GM12878 (cell line): ENCODE measurements around the gene CDK5R2. TPM values are rescaled to one million over a fixed set of nuclear protein-coding genes. Genes with fewer than 3 reads are reported as not detected.

Experiments
- ATAC-seq: fragments of 200-7000 bp; cut with Tn5 transposase; 3 replicates; pipeline ENCODE4 v1.9.1; 2020; ENCODE audit warnings: mild to moderate bottlenecking, moderate library complexity
- BruUV-seq: library from RNA; stranded (reverse); fragments of 400-500 nt; replicated peaks from 2 replicates; lab custom pipeline; 2021; lab: Mats Ljungman, UMichigan
- CTCF ChIA-PET: fragments of 300-600 bp; sonication (Branson Sonifier 250); formaldehyde crosslinking; extraction: SDS; loops from one replicate; lab custom pipeline; 2021; ENCODE audit warnings: inconsistent platforms; lab: Yijun Ruan, JAX
- POLR2A ChIA-PET: fragments of 350-600 bp; formaldehyde crosslinking; extraction: SDS; loops from one replicate; lab custom pipeline; 2021; ENCODE audit warnings: inconsistent platforms; lab: Charles Lee
- RAD21 ChIA-PET: fragments of 300-600 bp; sonication (Branson Sonifier 250); formaldehyde crosslinking; loops from one replicate; lab custom pipeline; 2023; ENCODE audit warnings: antibody characterized with exemption; ENCODE audit not compliant: unreplicated experiment; lab: Charles Lee
- SMC1A ChIA-PET: fragments of 300-600 bp; sonication (Branson Sonifier 250); formaldehyde crosslinking; loops from one replicate; lab custom pipeline; 2023; ENCODE audit not compliant: unreplicated experiment, uncharacterized antibody; lab: Charles Lee
- DNase-seq: peaks from one replicate; pipeline ENCODE4 v3.0.0-alpha.2; 2011; ENCODE audit warnings: low read depth, low spot score
- FAIRE-seq: peaks from 3 replicates; lab custom pipeline; 2011; peaks lifted over from hg19 to GRCh38; lab: Jason Lieb, UNC
- H2AFZ ChIP-seq: 2 replicates; pipeline ENCODE4 v1.6.0; 2011; ENCODE audit warnings: low read depth, low read length, control low read depth; ENCODE audit not compliant: control insufficient read depth
- H3K27ac ChIP-seq: 2 replicates; pipeline ENCODE4 v1.5.1; 2011; ENCODE audit warnings: control low read depth; ENCODE audit not compliant: control insufficient read depth, insufficient read depth
- H3K27me3 ChIP-seq, 2 experiments: replicated peaks in 1 of 2; 2 replicates each; pipeline versions ENCODE4 v1.6.0 to v1.6.1; 2011; ENCODE audit warnings: low read length in 1 of 2; ENCODE audit not compliant: control insufficient read depth in 2 of 2, insufficient read depth in 2 of 2
- H3K36me3 ChIP-seq, 2 experiments: 2 replicates each; pipeline ENCODE4 v1.5.1; 2011; ENCODE audit warnings: low read length in 1 of 2; ENCODE audit not compliant: control insufficient read depth in 2 of 2, insufficient read depth in 2 of 2
- H3K4me1 ChIP-seq: 2 replicates; pipeline ENCODE4 v1.6.1; 2011; ENCODE audit warnings: mild to moderate bottlenecking, low read length, moderate library complexity, mixed read lengths; ENCODE audit not compliant: control insufficient read depth, insufficient read depth
- H3K4me2 ChIP-seq: 2 replicates; pipeline ENCODE4 v1.6.0; 2011; ENCODE audit warnings: control low read depth; ENCODE audit not compliant: control insufficient read depth, insufficient read depth
- H3K4me3 ChIP-seq: fragments of 200-600 bp; sonication (generic); 2 replicates; pipeline ENCODE4 v1.5.1; 2016
- H3K79me2 ChIP-seq: 2 replicates; pipeline ENCODE4 v1.6.0; 2011; ENCODE audit warnings: low read length; ENCODE audit not compliant: control insufficient read depth, insufficient read depth
- H3K9ac ChIP-seq: 2 replicates; pipeline ENCODE4 v1.8.0; 2011; ENCODE audit warnings: low read length, control low read depth, mixed read lengths; ENCODE audit not compliant: control insufficient read depth, insufficient read depth
- H3K9me3 ChIP-seq: replicated peaks from 3 replicates; pipeline ENCODE4 v1.5.1; 2011; ENCODE audit warnings: mild to moderate bottlenecking, low read length; ENCODE audit not compliant: control insufficient read depth, insufficient read depth
- H4K20me1 ChIP-seq: 2 replicates; pipeline ENCODE4 v1.6.0; 2011; ENCODE audit not compliant: control insufficient read depth, insufficient read depth
- ATF3 ChIP-seq: IDR thresholded peaks from 2 replicates; pipeline ENCODE4 v1.6.1; 2011; ENCODE audit warnings: low read depth, mild to moderate bottlenecking, low read length, moderate library complexity, borderline replicate concordance; ENCODE audit errors: extremely low read depth
- CBFB ChIP-seq: IDR thresholded peaks from 2 replicates; pipeline ENCODE4 v1.6.1; 2016; ENCODE audit warnings: antibody characterized with exemption, low read depth
- E2F4 ChIP-seq: IDR thresholded peaks from 2 replicates; pipeline ENCODE4 v1.6.1; 2012; ENCODE audit warnings: low read depth, low read length, improper control_type of control experiment
- ETV6 ChIP-seq, 2 experiments: fragments of 450-650 bp in 1 of 2; IDR thresholded peaks in 1 of 2; conservative IDR thresholded peaks in 1 of 2; 2 replicates each; pipeline ENCODE4 v1.6.1; 2014; ENCODE audit warnings: antibody characterized with exemption in 1 of 2, borderline replicate concordance in 1 of 2, low read depth in 1 of 2, mild to moderate bottlenecking in 1 of 2, moderate library complexity in 1 of 2
- HDAC2 ChIP-seq: fragments of 200-600 bp; sonication (generic); IDR thresholded peaks from 2 replicates; pipeline ENCODE4 v1.6.1; 2017
- IKZF2 ChIP-seq, 2 experiments: fragments of 450-650 bp; IDR thresholded peaks; 2 replicates each; pipeline ENCODE4 v1.6.1; 2017; ENCODE audit warnings: mild to moderate bottlenecking in 2 of 2, moderate library complexity in 2 of 2
- LARP7 ChIP-seq: fragments of 450-650 bp; IDR thresholded peaks from 2 replicates; pipeline ENCODE4 v1.6.1; 2017; ENCODE audit warnings: mild to moderate bottlenecking
- MEF2B ChIP-seq: fragments of 450-650 bp; IDR thresholded peaks from 2 replicates; pipeline ENCODE4 v1.6.1; 2018; ENCODE audit warnings: mild to moderate bottlenecking, moderate library complexity; ENCODE audit not compliant: partially characterized antibody, poor library complexity, severe bottlenecking
- PKNOX1 ChIP-seq: fragments of 450-650 bp; IDR thresholded peaks from 2 replicates; pipeline ENCODE4 v1.6.1; 2016; ENCODE audit warnings: mild to moderate bottlenecking
- RBBP5 ChIP-seq: fragments of 200-600 bp; sonication (generic); conservative IDR thresholded peaks from 2 replicates; pipeline ENCODE4 v1.6.1; 2016
- REST ChIP-seq: IDR thresholded peaks from 2 replicates; pipeline ENCODE4 v1.6.1; 2012; ENCODE audit warnings: mild to moderate bottlenecking, low read depth, low read length
- TARDBP ChIP-seq: IDR thresholded peaks from 2 replicates; pipeline ENCODE4 v1.6.1; 2016; ENCODE audit warnings: borderline replicate concordance
- WGBS: methylation state at CpG from one replicate; pipeline ENCODE4 v1.1.6; 2016; ENCODE audit warnings: low lambda C conversion rate; ENCODE audit not compliant: insufficient replicate concordance, insufficient coverage; ENCODE audit errors: missing lambda C conversion rate; 5-methylcytosine and 5-hydroxymethylcytosine counted together
- in situ Hi-C: fragments of 300-500 bp; cut with MboI; formaldehyde crosslinking; loops from 9 replicates; pipeline ENCODE4 v1.14.3; 2018; ENCODE audit warnings: mixed read lengths
- intact Hi-C: fragments of 100-400 bp; cut with micrococcal nuclease; formaldehyde crosslinking; loops from one replicate; pipeline ENCODE4 v1.14.2; 2022; ENCODE audit not compliant: unreplicated experiment
- polyA plus RNA-seq, 11 experiments: library from polyadenylated mRNA; depleted of rRNA in 4 of 11; unstranded in 6 of 11; stranded (reverse) in 5 of 11; fragments of >200 nt; fragmentation: Nextera tagmentation in 4 of 11; fragmentation: Illumina TruSeq in 1 of 11; extraction: Ambion mirVana in 4 of 11; extraction: Trizol in 1 of 11; gene quantifications; 1 replicate in 1 of 11; 2 replicates in 10 of 11; pipeline versions ENCODE4 v1.2.1 to v1.2.3, GENCODE V29; 2011 to 2016; ENCODE audit warnings: inconsistent platforms in 2 of 11, missing spikeins in 2 of 11, low read depth in 1 of 11
- total RNA-seq, 4 experiments: library from RNA; depleted of rRNA in 3 of 4; stranded (reverse); fragments of >200 nt in 3 of 4; fragmentation: Illumina TruSeq in 1 of 4; extraction: Trizol in 1 of 4; gene quantifications; 2 replicates each; pipeline versions ENCODE4 v1.2.1 to v1.2.3, GENCODE V29; 2013 to 2021

The CDK5R2 gene
- total and polyA plus RNA-seq, 10 of the 15 experiments (the other 5 are each of a cell fraction or from before 2014, with no cell fraction given): not detected

GRCh38 chr2:218957671-218958070, 1.8 kb upstream of the CDK5R2 start:
- intact Hi-C loops (no loop called here), in situ Hi-C loops (no loop called here)
- RAD21 ChIA-PET: no interaction called here
- CTCF ChIA-PET: interaction anchor here (0.9 to 2.4 kb wide), 3 partner anchors 60 to 102 kb away, joined by 3 to 11 read pairs (median 4); no protein-coding TSS in a partner anchor
- ATAC-seq (no peak), FAIRE-seq (no peak), DNase-seq (no peak)
- Histone ChIP-seq H3K4me3 (no peak overlapping the region), H3K79me2 (no peaks in the 10 kb centered on the region), H3K27ac (no peak overlapping the region), H2AFZ (no peak overlapping the region), H4K20me1 (no peaks in the 10 kb centered on the region), H3K4me2 (no peak overlapping the region), H3K9me3 (no peaks in the 10 kb centered on the region), H3K9ac (no peak overlapping the region), H3K27me3 (peaks cover 12 to 13% of the 10 kb centered on the region in 2 experiments; a peak in 3 of 4 replicates), H3K4me1 (no peaks in the 10 kb centered on the region), H3K36me3 (no peaks in the 10 kb centered on the region)
- TF ChIP-seq IKZF2 (IDR thresholded peaks at IDR 0.05) (no peak), CBFB (no peak), PKNOX1 (no peak), ATF3 (no peak), HDAC2 (no peak), RBBP5 (no peak), REST (no peak), ETV6 (conservative IDR thresholded peaks at IDR 0.05 in 1 of 2, IDR thresholded peaks at IDR 0.05 in 1 of 2; ENCODE audit: borderline replicate concordance in 1 of 2, low read depth in 1 of 2) (no peak), LARP7 (no peak), TARDBP (no peak), MEF2B (no peak), E2F4 (no peak)
- POLR2A ChIA-PET: no interaction called here
- WGBS: 38% methylated on average over 4 of the region's 4 CpGs
- SMC1A ChIA-PET: interaction anchor here (0.6 kb wide), 1 partner anchor 18 kb away, joined by 3 read pairs; no protein-coding TSS in a partner anchor
- no TSS peak for BruUV-seq
